Type B pancreatic cell (in vitro differentiated cells): Measurements from ENCODE around the gene DNER. TPM values are rescaled to one million over a fixed set of nuclear protein-coding genes. Genes with fewer than 3 reads are reported as not detected.

ENCODE experiments used
- DNase-seq: peaks from one replicate; pipeline ENCODE4 v3.0.0; 2021; ENCODE audit warnings: mixed read lengths; ENCODE audit not compliant: unreplicated experiment; ENCODE audit errors: extremely low spot score
- H3K27ac Mint-ChIP-seq: 2 replicates; pipeline ENCODE4 v1.8.0; 2021; ENCODE audit warnings: mild to moderate bottlenecking, mixed read lengths
- H3K27me3 Mint-ChIP-seq: 2 replicates; pipeline ENCODE4 v1.8.0; 2021; ENCODE audit warnings: mixed read lengths
- H3K36me3 Mint-ChIP-seq: 2 replicates; pipeline ENCODE4 v1.8.0; 2021; ENCODE audit warnings: mixed read lengths
- H3K4me1 Mint-ChIP-seq: one replicate; pipeline ENCODE4 v1.8.0; 2021; ENCODE audit warnings: mixed read lengths; ENCODE audit not compliant: unreplicated experiment
- H3K4me3 Mint-ChIP-seq: 2 replicates; pipeline ENCODE4 v1.8.0; 2021; ENCODE audit warnings: mild to moderate bottlenecking, mixed read lengths
- H3K9me3 Mint-ChIP-seq: 2 replicates; pipeline ENCODE4 v1.8.0; 2021; ENCODE audit warnings: mixed read lengths
- CTCF ChIP-seq: fragments of 200-600 bp; sonication (generic); conservative IDR thresholded peaks from 2 replicates; pipeline ENCODE4 v1.5.0; 2021; ENCODE audit warnings: antibody characterized with exemption, mild to moderate bottlenecking
- total RNA-seq: library from RNA; stranded (reverse); gene quantifications from 2 replicates; pipeline ENCODE4 v1.2.1, GENCODE V29; 2021; ENCODE audit warnings: low replicate concordance

DNER gene
- total RNA-seq, 1 donor from 2014 or later, result 15.9 TPM

- no peak overlapping the region for H3K27ac Mint-ChIP-seq
- peaks cover 3% of the 10 kb centered on the region for H3K36me3 Mint-ChIP-seq
- peak; percentile 40 for TF ChIP-seq CTCF
- peak overlapping the region; percentile 72 for H3K4me3 Mint-ChIP-seq
- DNase-seq, result peak; percentile 77
- H3K27me3 Mint-ChIP-seq, result peaks cover 81% of the 10 kb centered on the region
- H3K9me3 Mint-ChIP-seq, result peaks cover 6% of the 10 kb centered on the region
- no peaks in the 10 kb centered on the region for H3K4me1 Mint-ChIP-seq
Measured at GRCh38 chr2:229714736-229715541, 584 bp upstream of the DNER start.

- TF ChIP-seq CTCF, result no peak
- no peak for DNase-seq
- peaks cover 3% of the 10 kb centered on the region for H3K36me3 Mint-ChIP-seq
- peak overlapping the region; percentile 81 for H3K4me3 Mint-ChIP-seq
- peaks cover 6% of the 10 kb centered on the region for H3K9me3 Mint-ChIP-seq
- H3K4me1 Mint-ChIP-seq, result no peaks in the 10 kb centered on the region
- no peak overlapping the region for H3K27ac Mint-ChIP-seq
- peaks cover 83% of the 10 kb centered on the region for H3K27me3 Mint-ChIP-seq
Measured at GRCh38 chr2:229713371-229714079, 830 bp downstream of the DNER start.

- H3K4me1 Mint-ChIP-seq, result no peaks in the 10 kb centered on the region
- H3K4me3 Mint-ChIP-seq, result peak overlapping the region; percentile 59
- TF ChIP-seq CTCF, result no peak
- H3K27ac Mint-ChIP-seq, result no peak overlapping the region
- H3K27me3 Mint-ChIP-seq, result peaks cover 83% of the 10 kb centered on the region
- peaks cover 6% of the 10 kb centered on the region for H3K9me3 Mint-ChIP-seq
- H3K36me3 Mint-ChIP-seq, result peaks cover 3% of the 10 kb centered on the region
- no peak for DNase-seq
Measured at GRCh38 chr2:229712136-229712535, 2.2 kb downstream of the DNER start.

- peaks cover 3% of the 10 kb centered on the region for H3K36me3 Mint-ChIP-seq
- peaks cover 74% of the 10 kb centered on the region for H3K27me3 Mint-ChIP-seq
- no peak for TF ChIP-seq CTCF
- no peak overlapping the region for H3K4me3 Mint-ChIP-seq
- DNase-seq, result no peak
- no peak overlapping the region for H3K27ac Mint-ChIP-seq
- H3K9me3 Mint-ChIP-seq, result peaks cover 6% of the 10 kb centered on the region
- H3K4me1 Mint-ChIP-seq, result no peaks in the 10 kb centered on the region
Measured at GRCh38 chr2:229708335-229708734, 6.0 kb downstream of the DNER start.

- Mint-ChIP-seq H3K4me3 (no peak overlapping the region), H3K9me3 (no peaks in the 10 kb centered on the region), H3K4me1 (no peaks in the 10 kb centered on the region), H3K27me3 (peaks cover 37% of the 10 kb centered on the region), H3K36me3 (no peaks in the 10 kb centered on the region), H3K27ac (no peak overlapping the region)
- no peak for TF ChIP-seq CTCF
- no peak for DNase-seq
Measured at GRCh38 chr2:229703909-229704630, 10.3 kb downstream of the DNER start.
